A549 treated with ZK216348 at 1 μM for 4 hours (cell line): ENCODE results near the gene SULT1A4. TPM values are rescaled to one million over a fixed set of nuclear protein-coding genes. Genes with fewer than 3 reads are reported as not detected.

Experiments
- total RNA-seq: library from RNA; stranded (reverse); fragments of 200-300 nt; extraction: Qiagen RNA extraction; gene quantifications from 5 replicates; pipeline ENCODE4 v1.2.3, GENCODE V29; 2022; ENCODE audit warnings: low read depth

Gene SULT1A4
- 24.2 to 43.1 TPM (median 28.8 TPM) in 5 replicates for total RNA-seq

DNA sequence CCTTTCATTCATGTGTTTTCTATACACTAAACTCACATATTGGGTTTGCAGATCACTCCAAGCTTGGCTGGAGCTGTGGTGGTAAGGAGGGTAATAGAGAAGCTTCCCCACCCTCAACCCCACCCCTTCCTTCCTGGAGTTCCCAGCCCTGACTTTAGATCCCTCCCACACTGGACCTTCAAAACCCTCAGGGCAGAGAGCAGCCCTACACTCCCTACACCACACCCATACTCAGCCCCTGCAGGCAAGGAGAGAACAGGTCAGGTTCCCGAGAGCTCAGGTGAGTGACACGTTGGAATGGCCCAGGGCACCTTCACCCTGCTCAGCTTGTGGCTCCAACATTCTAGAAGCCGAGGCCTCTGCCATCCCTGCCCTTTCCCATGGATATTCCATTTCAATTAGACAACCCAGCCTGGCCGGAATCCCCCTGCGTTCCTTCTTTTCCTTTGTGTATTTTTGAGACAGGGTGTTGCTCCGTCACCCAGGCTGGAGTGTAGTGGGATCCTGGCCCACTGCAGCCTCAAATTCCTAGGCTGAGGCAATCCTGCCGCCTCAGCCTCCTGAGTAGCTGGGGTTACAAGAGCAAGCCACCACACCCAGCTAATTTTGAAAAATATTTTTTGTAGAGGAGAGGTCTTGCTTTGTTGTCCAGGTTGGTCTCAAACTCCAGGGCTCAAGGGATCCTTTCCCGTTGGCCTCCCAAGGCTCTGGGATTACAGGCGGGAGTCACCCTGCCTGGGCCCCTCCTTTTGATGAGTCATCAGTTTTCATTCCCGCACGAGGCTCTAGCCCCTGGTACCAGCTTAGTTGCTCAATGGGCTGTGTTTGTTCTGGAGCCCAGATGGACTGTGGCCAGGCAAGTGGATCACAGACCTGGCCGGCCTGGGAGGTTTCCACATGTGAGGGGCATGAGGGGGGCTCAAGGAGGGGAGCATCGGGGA, at the start of gene SULT1A4:
TSS of gene SULT1A4 (plus strand) at position 208 of the 941 bp plus-strand sequence. CDS start 1,473 bp downstream, outside the sequence.

DNA sequence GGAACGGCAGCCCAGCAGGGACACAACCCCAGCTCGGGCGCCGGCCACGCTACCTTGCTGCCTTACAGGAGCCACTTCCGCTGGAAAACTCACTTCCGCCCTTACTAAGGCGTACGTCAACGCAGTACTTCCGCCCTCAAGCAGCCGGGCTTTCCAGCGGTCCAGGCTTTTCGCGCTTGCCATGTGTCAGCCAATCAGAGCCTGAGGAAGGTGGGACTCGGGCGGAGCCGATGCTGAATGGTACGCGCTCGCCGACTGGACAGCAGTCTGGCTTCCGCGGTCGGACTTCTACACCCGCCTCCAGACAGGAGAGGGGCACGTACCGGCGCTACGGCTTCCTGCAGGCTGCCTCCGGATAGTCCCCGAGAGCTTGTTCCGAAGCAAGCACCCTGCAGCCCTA, 5.4 kb upstream of the SULT1A4 start, which contains the start of the genes BOLA2 and SLX1B:
TSS of gene BOLA2 (minus strand) at position 83 of the 400 bp plus-strand sequence. CDS start 98 bp downstream, outside the sequence.
TSS of gene SLX1B (plus strand) at position 265 of the 400 bp plus-strand sequence.

DNA sequence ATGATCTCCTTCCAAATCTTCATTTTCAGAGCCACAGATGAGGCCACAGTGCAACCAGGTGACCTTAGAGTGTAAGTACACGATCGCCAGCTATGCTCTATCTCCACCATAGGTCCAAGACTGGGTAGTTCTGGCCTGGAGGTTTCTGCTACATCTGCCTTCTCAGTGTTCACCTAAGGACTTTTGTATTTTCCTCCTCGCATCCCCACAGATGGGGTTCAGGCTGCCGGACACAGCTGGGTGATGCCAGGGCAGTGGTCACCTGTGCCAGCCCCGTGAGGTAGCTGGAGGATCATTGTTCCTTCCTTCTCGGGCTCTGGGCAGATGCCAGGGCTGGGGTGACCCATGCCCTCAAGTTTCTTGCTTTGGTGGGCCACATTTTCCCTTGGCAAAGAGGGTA, 46.6 kb downstream of the SULT1A4 start, which contains the start of gene NPIPB12:
TSS of gene NPIPB12 (minus strand) at position 101 of the 400 bp plus-strand sequence.

Other genes starting within 250 kb of the SULT1A4 start
- 1.1 to 2.4 TPM (median 1.4 TPM) in 5 replicates for gene NPIPB11, start 53.2 kb upstream of the SULT1A4 start, total RNA-seq
- 9.9 to 29.1 TPM (median 29.0 TPM) in 5 replicates for gene BOLA2, start 5.6 kb upstream of the SULT1A4 start, total RNA-seq
- gene SLX1B, start 5.4 kb upstream of the SULT1A4 start, total RNA-seq, result 64.5 to 95.7 TPM (median 78.3 TPM) in 5 replicates
- gene NPIPB12, start 46.5 kb downstream of the SULT1A4 start, total RNA-seq, result 26.9 to 43.7 TPM (median 34.9 TPM) in 5 replicates
- 0.08 TPM in 1 of 5 replicates, not detected in the others for gene SPN, start 203.3 kb downstream of the SULT1A4 start, total RNA-seq
- 0.31 to 1.1 TPM (median 0.87 TPM) in 5 replicates for gene QPRT, start 219.3 kb downstream of the SULT1A4 start, total RNA-seq